HG03521 (cell line): ENCODE data around the gene ZNF474.

Source experiments
- ATAC-seq: cut with Tn5 transposase; IDR thresholded peaks from one replicate; pipeline ENCODE4 v1.9.1; 2021; ENCODE audit warnings: mild to moderate bottlenecking, moderate library complexity; ENCODE audit not compliant: unreplicated experiment

The ZNF474 gene

DNA sequence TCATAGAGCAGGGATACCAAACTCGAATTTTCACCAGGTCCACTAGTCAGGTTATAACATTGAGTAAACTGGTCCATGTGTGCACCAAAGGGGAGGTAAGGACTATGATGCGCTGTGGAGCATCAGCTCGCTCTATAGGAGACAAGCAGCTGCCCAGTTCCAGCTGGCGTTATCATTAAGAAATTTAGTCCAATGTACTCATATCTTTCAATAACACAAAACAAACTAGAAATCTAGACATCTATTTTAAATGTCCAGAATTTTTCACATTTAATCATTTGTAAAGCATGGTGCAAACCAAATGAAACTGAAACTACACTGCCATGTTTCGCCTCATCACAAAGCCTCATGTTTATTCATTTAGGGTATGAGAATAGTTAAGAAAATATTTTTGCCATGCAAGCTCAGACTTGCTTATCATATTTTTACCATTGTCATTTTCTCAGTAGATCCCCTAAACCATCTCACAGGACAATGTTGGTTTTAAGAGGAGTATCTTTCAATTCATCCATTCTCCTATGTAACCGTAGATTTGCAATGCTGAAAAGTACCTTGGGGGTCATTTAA is 50.9 kb downstream of the ZNF474 start:
- ATAC-seq = no peak

GRCh38 chr5:122180863-122181548 is 51.7 kb downstream of the ZNF474 start:
- ATAC-seq = no peak

- no peak for ATAC-seq
Observed at GRCh38 chr5:122181863-122182262, 52.5 kb downstream of the ZNF474 start.

- no peak for ATAC-seq
Observed at GRCh38 chr5:122182491-122182921, 53.2 kb downstream of the ZNF474 start.

DNA sequence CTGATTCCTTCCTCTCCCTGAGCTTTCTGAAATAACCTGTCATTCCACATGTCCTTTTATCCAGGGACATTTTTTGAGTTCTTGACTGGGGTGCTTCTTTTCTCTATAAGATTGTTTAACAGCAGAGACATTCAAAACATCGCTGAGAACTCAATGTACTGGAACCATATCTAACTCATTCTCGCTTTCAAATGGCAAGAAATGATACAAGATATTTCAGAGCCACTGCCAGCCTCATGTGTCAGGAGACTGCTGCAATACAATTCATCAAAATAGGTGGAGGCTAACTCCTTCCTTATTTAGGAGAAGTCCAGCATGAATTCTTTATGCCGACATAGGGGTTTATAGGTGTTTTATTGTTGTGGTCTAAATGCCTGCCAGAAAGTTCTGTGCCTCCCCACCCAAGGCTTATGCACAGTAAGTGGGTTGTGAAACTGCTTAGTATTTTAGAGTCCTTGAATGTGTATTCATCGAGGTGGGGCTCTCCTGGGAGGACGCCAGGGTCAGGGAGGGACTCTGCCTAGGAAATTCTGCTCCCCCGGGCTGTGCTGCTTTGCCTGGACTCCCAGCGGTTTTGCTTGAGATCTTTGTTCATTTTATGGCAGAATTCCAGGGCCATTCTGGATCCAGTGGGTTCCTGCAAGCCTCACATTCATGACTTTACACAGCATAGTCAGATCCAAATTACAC is 53.9 kb downstream of the ZNF474 start:
- ATAC-seq = no peak

DNA sequence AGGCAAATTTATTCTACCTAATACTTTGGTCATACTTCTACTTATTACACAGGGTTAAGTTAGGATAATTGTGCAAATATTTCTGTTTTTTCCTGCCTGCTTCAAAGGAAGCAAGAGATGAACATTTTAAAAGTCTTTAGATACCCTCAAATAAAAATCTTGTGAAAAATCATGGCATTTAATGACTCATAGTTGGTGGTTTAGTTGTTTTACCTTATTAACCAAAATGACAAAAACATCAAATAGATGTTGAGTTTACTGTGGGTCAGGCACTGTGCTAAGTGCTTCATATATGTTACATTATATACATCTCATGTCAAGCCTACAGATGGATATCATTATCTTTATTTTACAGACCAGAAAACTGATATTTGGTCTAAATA is 54.4 kb downstream of the ZNF474 start:
- no peak for ATAC-seq

DNA sequence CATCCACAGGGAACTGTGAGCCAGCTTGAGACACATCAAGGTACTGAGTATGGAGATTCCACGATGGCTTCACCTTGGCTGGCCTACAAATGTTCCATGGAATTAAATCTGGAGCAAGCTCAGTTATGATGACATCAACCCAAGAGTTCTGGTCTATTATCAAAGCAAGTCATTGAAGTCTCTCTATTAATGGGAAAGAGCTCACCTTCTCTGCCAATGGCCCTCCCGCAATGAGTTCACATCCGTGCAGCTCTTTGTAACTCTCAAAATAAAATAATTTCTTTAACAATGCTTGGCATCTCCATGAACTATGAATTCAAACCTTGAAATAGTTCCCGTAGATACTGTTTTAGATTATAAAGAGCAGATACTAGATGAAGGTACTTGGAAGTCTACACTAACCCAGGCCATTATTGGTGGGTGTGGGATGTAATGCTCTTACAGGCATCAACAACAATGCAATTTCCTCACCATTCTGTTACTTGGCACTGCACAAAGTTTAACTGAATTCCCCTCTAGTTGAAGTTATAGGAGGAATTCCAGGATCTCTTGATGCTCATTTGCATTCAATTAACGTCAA is 55.4 kb downstream of the ZNF474 start:
- ATAC-seq = no peak

DNA sequence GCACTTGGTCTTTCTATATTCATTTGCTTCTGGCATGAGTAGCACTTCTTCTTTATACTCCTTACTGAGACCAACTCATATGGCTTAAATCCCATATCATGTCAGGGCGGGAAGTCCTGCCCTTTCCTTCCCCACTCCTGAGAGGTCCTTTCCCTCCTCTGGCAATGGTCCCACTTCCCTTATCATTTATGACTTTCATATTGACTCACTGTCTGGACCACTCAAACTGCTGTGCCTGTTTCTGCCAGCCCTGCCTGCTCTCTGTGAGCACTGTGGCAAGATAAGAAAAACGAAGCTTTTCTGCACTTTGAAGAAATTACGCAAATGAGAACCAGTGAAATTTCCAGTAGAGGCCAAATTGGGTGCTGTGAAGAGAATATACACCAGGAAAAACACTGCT is 58.1 kb downstream of the ZNF474 start:
- no peak for ATAC-seq

GRCh38 chr5:122190156-122190555 is 60.8 kb downstream of the ZNF474 start:
- no peak for ATAC-seq

GRCh38 chr5:122192497-122193496 is 63.5 kb downstream of the ZNF474 start:
- peak; percentile 73 for ATAC-seq

DNA sequence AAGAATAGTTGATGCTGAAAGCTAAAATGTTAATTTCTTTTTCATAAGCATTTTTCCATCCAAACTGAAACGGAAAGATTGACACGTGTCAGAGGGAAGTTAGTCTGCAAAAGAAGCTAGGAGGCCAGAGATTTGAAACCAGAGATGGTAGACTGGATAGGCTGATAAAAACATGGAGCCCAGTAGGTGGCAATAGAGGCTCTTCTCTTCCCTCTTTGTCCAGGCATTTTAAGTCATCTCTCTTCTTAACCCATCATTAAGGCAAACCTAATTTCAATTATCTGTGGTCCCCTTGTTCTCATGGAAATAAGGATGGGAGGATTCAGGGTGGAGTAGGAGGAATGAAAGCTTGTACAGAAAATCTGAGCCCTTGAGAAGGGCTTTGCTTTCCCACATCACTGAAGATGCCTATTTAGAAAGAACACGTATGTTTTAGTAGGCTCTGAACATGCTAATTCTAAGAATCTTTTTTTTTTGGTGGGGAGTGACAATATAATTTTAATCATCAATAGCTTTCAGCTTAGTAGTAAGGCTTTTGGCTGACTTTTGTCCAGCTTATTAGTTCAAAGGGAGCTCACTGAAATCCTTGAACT is 66.6 kb downstream of the ZNF474 start:
- ATAC-seq = no peak

DNA sequence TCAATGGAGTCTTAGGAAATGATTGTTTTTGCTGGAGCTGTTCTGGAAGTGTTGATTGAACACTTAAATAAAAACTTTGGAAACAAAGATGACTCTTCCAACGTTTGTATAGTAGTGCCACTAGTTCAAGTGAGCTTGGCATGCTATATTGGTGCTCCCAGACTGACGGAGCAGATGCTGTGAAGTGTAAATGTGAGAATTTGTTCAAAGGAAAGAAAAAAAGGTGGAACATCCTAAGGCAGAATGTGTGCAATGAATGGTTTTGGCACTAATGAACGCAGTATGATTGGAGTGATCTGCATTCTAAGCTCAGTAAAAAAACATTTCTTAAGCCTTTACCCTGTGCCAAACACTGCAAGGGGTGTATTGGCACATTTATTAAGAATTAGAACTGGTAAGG is 69.8 kb downstream of the ZNF474 start:
- ATAC-seq = no peak

GRCh38 chr5:122200450-122200849 is 71.1 kb downstream of the ZNF474 start:
- no peak for ATAC-seq

DNA sequence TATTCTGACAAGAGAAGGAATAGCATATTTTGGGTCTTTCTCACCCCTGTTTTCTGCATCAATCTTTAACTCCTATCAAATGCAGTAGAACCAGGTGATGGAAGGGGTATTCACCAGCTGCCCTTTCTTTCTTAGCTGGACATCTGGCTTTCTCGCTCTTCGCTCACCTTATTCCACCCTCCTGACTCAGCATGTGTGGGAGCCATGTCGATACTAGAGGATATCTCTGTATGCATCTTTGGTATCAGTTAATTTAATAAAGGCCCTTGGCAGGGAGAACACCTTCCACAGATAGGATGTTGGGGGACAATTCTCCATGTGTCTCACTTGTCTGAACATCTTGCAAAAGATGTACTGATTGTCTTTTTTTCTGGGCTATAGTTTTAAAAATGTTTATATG is 71.5 kb downstream of the ZNF474 start:
- no peak for ATAC-seq

DNA sequence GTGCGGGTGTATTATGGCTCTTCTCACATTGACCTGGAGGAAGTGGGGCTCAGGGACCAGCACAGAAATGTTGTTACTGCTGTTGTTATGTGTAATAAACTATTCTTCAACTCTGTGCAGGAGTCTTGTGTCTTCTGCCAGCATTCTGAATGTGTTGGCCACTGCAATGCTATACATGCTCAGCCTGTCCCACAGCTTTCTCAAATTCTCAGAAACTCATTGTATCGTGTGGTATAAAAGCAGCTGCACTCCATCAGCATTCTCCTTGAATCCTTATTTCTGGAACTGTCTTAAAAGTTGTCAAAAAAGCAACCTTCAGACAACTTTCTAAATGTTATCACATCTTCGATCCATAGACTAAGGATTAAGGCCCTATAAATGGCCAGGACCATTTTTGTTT is 72.0 kb downstream of the ZNF474 start:
- no peak for ATAC-seq

DNA sequence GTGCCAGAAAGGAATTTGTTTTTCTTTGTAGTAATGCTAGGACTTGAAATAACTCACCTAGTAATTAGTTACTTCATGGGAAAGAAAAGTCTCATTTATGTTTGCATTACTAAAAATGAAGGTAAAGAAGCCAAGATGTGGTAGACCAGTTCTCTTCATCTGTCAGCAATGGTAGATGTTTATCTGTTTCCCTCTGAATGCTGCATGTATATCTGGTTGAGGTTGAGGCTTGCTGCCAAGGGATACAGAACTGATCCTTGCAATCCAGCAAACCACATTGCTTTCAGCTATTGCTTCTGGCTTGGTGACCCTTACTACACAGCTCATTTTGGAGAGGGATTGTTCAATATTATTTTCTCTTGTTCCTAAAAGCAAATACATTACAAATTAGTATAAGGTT is 73.6 kb downstream of the ZNF474 start:
- no peak for ATAC-seq
